HL-60 (cell line): ENCODE results near the gene PLEKHG4B.

Source experiments
- DNase-seq, 2 experiments: peaks; one replicate each; pipeline ENCODE4 v3.0.0-alpha.2; 2010 to 2020; ENCODE audit warnings: low read depth in 1 of 2, low spot score in 1 of 2
- H3K27ac ChIP-seq: fragments of 250-450 bp; sonication (Bioruptor Pico); replicated peaks from 2 replicates; pipeline ENCODE4 v1.5.1; 2020; ENCODE audit warnings: mild to moderate bottlenecking, moderate library complexity
- H3K27me3 ChIP-seq: fragments of 250-450 bp; sonication (Bioruptor Pico); 2 replicates; pipeline ENCODE4 v1.5.1; 2021; ENCODE audit warnings: mild to moderate bottlenecking, moderate library complexity; ENCODE audit not compliant: insufficient read depth, poor library complexity, severe bottlenecking
- H3K4me3 ChIP-seq: replicated peaks from 2 replicates; pipeline ENCODE4 v1.5.1; 2011; ENCODE audit warnings: mild to moderate bottlenecking, control low read depth, low read length; ENCODE audit not compliant: insufficient read depth
- GABPA ChIP-seq: IDR thresholded peaks from 2 replicates; pipeline ENCODE4 v1.6.1; 2012; ENCODE audit warnings: low read depth
- POLR2AphosphoS5 ChIP-seq: IDR thresholded peaks from 2 replicates; pipeline ENCODE4 v1.6.1; 2012; ENCODE audit warnings: low read depth
- REST ChIP-seq: IDR thresholded peaks from 2 replicates; pipeline ENCODE4 v1.6.1; 2012; ENCODE audit warnings: low read depth; ENCODE audit not compliant: insufficient replicate concordance
- SPI1 ChIP-seq: IDR thresholded peaks from 2 replicates; pipeline ENCODE4 v1.6.1; 2012; ENCODE audit warnings: low read depth, mild to moderate bottlenecking, borderline replicate concordance
- TF ChIP-seq, protein P1 (sequence below): IDR thresholded peaks from one replicate; pipeline ENCODE4 v1.5.1; 2011; ENCODE audit warnings: low read length, control low read depth, inconsistent platforms; ENCODE audit not compliant: insufficient read depth

The PLEKHG4B gene

GRCh38 chr5:81391-82021 lies 10.5 kb upstream of the PLEKHG4B start:
- no peak for TF ChIP-seq REST
- TF ChIP-seq GABPA = no peak
- TF ChIP-seq SPI1 = no peak
- Histone ChIP-seq H3K4me3 (no peak overlapping the region), H3K27me3 (no peaks in the 10 kb centered on the region), H3K27ac (no peak overlapping the region)
- DNase-seq = no peak

GRCh38 chr5:82097-82496 lies 9.9 kb upstream of the PLEKHG4B start:
- DNase-seq = no peak
- no peak overlapping the region for H3K27ac ChIP-seq
- no peak for TF ChIP-seq GABPA
- TF ChIP-seq, protein P1, sequence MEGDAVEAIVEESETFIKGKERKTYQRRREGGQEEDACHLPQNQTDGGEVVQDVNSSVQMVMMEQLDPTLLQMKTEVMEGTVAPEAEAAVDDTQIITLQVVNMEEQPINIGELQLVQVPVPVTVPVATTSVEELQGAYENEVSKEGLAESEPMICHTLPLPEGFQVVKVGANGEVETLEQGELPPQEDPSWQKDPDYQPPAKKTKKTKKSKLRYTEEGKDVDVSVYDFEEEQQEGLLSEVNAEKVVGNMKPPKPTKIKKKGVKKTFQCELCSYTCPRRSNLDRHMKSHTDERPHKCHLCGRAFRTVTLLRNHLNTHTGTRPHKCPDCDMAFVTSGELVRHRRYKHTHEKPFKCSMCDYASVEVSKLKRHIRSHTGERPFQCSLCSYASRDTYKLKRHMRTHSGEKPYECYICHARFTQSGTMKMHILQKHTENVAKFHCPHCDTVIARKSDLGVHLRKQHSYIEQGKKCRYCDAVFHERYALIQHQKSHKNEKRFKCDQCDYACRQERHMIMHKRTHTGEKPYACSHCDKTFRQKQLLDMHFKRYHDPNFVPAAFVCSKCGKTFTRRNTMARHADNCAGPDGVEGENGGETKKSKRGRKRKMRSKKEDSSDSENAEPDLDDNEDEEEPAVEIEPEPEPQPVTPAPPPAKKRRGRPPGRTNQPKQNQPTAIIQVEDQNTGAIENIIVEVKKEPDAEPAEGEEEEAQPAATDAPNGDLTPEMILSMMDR = no peak
- no peak for TF ChIP-seq REST
- no peak for TF ChIP-seq SPI1
- TF ChIP-seq POLR2AphosphoS5 = no peak
- no peak overlapping the region for H3K4me3 ChIP-seq
- H3K27me3 ChIP-seq = no peaks in the 10 kb centered on the region

GRCh38 chr5:82570-82969 lies 9.4 kb upstream of the PLEKHG4B start:
- no peak for DNase-seq
- no peaks in the 10 kb centered on the region for H3K27me3 ChIP-seq
- no peak overlapping the region for H3K4me3 ChIP-seq
- no peak for TF ChIP-seq SPI1
- TF ChIP-seq REST = no peak
- TF ChIP-seq GABPA = no peak
- no peak for TF ChIP-seq POLR2AphosphoS5
- TF ChIP-seq, protein P1 = no peak
- no peak overlapping the region for H3K27ac ChIP-seq
